Spleen (tissue), 11 donors: Measurements from ENCODE around the gene CD58. TPM values are rescaled to one million over a fixed set of nuclear protein-coding genes. Genes with fewer than 3 reads are reported as not detected.

ENCODE experiments used
- DNase-seq: peaks from one replicate; pipeline ENCODE4 v3.0.0-alpha.2; 2020
- H3K27ac ChIP-seq, 8 donors: fragments of 200-600 bp; sonication (generic) in 7 of 8; 1 replicate in 4 of 8; 2 replicates in 4 of 8; pipeline versions ENCODE4 v1.5.0 to v1.8.0; 2016 to 2021; ENCODE audit warnings: inconsistent platforms in 4 of 8, mild to moderate bottlenecking in 4 of 8, moderate library complexity in 1 of 8
- H3K27me3 ChIP-seq, 7 donors: fragments of 200-600 bp; sonication (generic) in 6 of 7; replicated peaks in 1 of 7; 1 replicate in 4 of 7; 2 replicates in 3 of 7; pipeline versions ENCODE4 v1.5.0 to v1.8.0; 2016 to 2021; ENCODE audit warnings: inconsistent platforms in 3 of 7, mild to moderate bottlenecking in 1 of 7
- H3K36me3 ChIP-seq, 6 donors: fragments of 200-600 bp; sonication (generic) in 5 of 6; 1 replicate in 4 of 6; 2 replicates in 2 of 6; pipeline versions ENCODE4 v1.5.0 to v1.8.0; 2016 to 2021; ENCODE audit warnings: inconsistent platforms in 2 of 6
- H3K4me1 ChIP-seq, 6 donors: fragments of 200-600 bp; sonication (generic) in 5 of 6; 1 replicate in 3 of 6; 2 replicates in 3 of 6; pipeline versions ENCODE4 v1.5.0 to v1.8.0; 2016 to 2021; ENCODE audit warnings: inconsistent platforms in 3 of 6
- H3K4me3 ChIP-seq, 8 donors: fragments of 200-600 bp; sonication (generic) in 7 of 8; 1 replicate in 4 of 8; 2 replicates in 4 of 8; pipeline versions ENCODE4 v1.5.0 to v1.8.0; 2016 to 2021; ENCODE audit warnings: inconsistent platforms in 4 of 8, mild to moderate bottlenecking in 4 of 8, moderate library complexity in 2 of 8
- H3K9me3 ChIP-seq, 8 donors: fragments of 200-600 bp; sonication (generic) in 7 of 8; 1 replicate in 4 of 8; 2 replicates in 4 of 8; pipeline versions ENCODE4 v1.5.0 to v1.8.0; 2016 to 2021; ENCODE audit warnings: inconsistent platforms in 4 of 8
- POLR2A ChIP-seq, 3 donors: fragments of 450-650 bp; IDR thresholded peaks; one replicate each; pipeline ENCODE4 v1.5.1; 2017; ENCODE audit warnings: antibody characterized with exemption in 3 of 3, mild to moderate bottlenecking in 1 of 3
- POLR2AphosphoS5 ChIP-seq, 3 donors: sonication (generic); formaldehyde crosslinking; IDR thresholded peaks; one replicate each; pipeline ENCODE4 v1.5.1; 2017; ENCODE audit warnings: antibody characterized with exemption in 3 of 3
- WGBS, 5 donors: extraction: QIAGEN DNeasy Blood & Tissue Kit in 3 of 5; methylation state at CpG; one replicate each; pipeline versions ENCODE4 v1.1.5 to v1.1.7; 2013 to 2018; 5-methylcytosine and 5-hydroxymethylcytosine counted together
- intact Hi-C: fragments of 100-400 bp; cut with DNase I; formaldehyde crosslinking; loops from one replicate; pipeline ENCODE4 v1.15.0; 2023; ENCODE audit warnings: low total_unique reads
- polyA plus RNA-seq, 3 donors: library from polyadenylated mRNA; stranded (reverse); fragments of 200-250 nt; gene quantifications; one replicate each; pipeline ENCODE4 v1.2.1, GENCODE V29; 2013
- total RNA-seq, 7 donors: library from RNA; depleted of rRNA in 3 of 7; stranded (reverse); fragments of >200 nt in 3 of 7; fragmentation: NEBNext Ultra II Directional in 4 of 7; extraction: Animal tissue kit (Norgen Biotek cat#: 25700) in 4 of 7; gene quantifications; one replicate each; pipeline versions ENCODE4 v1.1.0 to v1.2.1, GENCODE V29; 2016 to 2021
- TF ChIP-seq, protein P1 (sequence below), 11 experiments: fragments of 200-600 bp in 7 of 11; fragments of 450-650 bp in 4 of 11; sonication (generic) in 4 of 11; IDR thresholded peaks in 8 of 11; conservative IDR thresholded peaks in 3 of 11; 1 replicate in 7 of 11; 2 replicates in 4 of 11; pipeline versions ENCODE4 v1.4.0 to v1.8.0; 2016 to 2021; ENCODE audit warnings: antibody characterized with exemption in 11 of 11, inconsistent platforms in 4 of 11, mild to moderate bottlenecking in 1 of 11
- donor health status: healthy with polysubstance abuse.
- donor health status: DM: no; HTN: no; CAD: no; lungs with moderate emphysema.
- donor health status: DM: no; HTN: no; CAD: no.
- donor health status: Bipolar disorder and iron deficiency.
- donor health status: healthy.
- donor health status: DM: no; HTN: no; CAD: no.
- donor health status: DM: yes; HTN: yes; CAD: no.

The CD58 gene
- total and polyA plus RNA-seq, 10 donors = 9.7 to 52.1 (median 30.0) TPM

DNA sequence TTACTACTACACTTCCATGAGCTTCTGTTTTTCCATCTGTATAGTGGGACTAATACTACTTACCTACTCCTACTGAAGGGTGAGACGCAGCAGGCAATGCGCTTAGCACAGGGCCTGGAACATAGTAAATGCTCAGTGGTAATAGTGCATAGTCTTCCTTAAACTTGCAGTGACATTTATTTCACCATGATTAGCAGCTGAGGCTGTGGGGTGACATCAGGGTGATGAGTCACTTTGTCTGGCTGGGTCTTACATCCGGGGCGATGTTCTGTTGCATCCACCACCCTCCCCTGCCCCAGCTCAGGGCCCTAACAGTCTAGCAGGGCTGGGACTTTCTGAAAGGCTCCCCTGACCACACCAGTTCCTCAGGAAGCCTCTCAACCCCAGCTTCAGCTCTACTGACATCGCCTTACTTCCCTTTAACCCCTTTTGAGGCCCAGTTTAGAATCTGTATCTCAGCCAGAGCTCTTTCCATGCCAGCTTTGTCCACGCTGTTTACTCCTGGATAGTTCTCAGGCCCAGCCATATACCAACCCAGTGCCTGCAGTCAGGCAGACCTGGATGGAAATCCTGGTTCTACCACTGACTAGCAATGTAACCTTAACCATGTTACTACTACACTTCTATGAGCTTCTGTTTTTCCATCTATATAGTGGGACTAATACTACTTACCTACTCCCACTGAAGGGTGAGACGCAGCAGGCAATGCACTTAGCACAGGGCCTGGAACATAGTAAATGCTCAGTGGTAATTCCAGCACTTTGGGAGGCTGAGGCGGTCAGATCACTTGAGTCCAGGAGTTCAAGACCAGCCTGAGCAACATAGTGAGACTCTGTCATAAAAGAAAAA, 66.3 kb downstream of the CD58 start:
- WGBS, 5 donors = 36 to 49% (median 42%) methylated on average over 8 of the region's 8 CpGs
- Histone ChIP-seq H3K36me3 (no peaks in the 10 kb centered on the region), H3K27me3 (no peaks in the 10 kb centered on the region), H3K9me3 (no peaks in the 10 kb centered on the region), H3K4me3 (peak overlapping the region in 1 of 8 donors; percentile 47), H3K27ac (peak overlapping the region; percentile 44 to 90 (median 86)), H3K4me1 (peaks cover 4 to 71% (median 46%) of the 10 kb centered on the region in 6 donors)
- TF ChIP-seq, protein P1, sequence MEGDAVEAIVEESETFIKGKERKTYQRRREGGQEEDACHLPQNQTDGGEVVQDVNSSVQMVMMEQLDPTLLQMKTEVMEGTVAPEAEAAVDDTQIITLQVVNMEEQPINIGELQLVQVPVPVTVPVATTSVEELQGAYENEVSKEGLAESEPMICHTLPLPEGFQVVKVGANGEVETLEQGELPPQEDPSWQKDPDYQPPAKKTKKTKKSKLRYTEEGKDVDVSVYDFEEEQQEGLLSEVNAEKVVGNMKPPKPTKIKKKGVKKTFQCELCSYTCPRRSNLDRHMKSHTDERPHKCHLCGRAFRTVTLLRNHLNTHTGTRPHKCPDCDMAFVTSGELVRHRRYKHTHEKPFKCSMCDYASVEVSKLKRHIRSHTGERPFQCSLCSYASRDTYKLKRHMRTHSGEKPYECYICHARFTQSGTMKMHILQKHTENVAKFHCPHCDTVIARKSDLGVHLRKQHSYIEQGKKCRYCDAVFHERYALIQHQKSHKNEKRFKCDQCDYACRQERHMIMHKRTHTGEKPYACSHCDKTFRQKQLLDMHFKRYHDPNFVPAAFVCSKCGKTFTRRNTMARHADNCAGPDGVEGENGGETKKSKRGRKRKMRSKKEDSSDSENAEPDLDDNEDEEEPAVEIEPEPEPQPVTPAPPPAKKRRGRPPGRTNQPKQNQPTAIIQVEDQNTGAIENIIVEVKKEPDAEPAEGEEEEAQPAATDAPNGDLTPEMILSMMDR (IDR thresholded peaks at IDR 0.05 in 8 of 11, conservative IDR thresholded peaks at IDR 0.05 in 3 of 11) = no peak
- TF ChIP-seq POLR2A (IDR thresholded peaks at IDR 0.05) (no peak), POLR2AphosphoS5 (IDR thresholded peaks at IDR 0.05) (peak in 2 of 3 donors; percentile 71 to 82)
- intact Hi-C loops = no loop called here
- DNase-seq = peak; percentile 94

DNA sequence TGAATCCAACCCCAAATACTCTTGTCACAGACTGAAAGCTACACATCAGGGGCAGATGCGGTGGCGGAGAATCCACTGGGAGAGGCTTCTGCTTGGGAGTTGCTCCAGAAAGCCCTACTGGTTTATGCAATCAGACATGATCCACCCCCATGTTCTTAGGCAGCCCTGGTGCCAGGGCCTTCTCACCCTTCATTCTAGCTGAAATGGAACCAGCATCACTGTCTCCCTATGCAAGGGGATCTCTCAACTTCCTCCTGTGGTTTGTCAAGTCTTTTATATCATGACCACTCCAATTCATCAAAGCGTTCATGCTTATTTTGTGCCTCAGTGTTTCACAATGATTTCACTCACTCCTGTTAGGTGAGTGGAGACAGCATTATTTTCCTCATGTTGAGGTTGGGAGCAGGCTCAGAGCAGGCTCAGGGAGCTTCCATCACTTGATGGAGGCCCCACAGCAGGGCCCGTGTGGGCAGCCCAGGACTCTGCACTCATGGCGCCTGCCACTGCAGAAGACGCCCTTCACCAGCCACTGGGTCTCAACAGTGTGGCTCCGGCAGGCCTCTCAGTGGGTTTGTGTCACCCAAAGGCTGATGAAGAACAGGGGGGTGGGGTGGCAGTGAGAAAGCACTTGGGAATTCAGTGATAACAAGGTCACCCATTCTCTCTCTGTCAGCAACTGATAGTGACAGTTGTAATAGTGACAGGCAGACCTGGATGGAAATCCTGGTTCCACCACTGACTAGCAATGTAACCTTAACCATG, 67.1 kb downstream of the CD58 start:
- Histone ChIP-seq H3K27ac (peak overlapping the region; percentile 44 to 90 (median 86)), H3K9me3 (no peaks in the 10 kb centered on the region), H3K27me3 (no peaks in the 10 kb centered on the region), H3K4me1 (peaks cover 4 to 71% (median 41%) of the 10 kb centered on the region in 6 donors), H3K4me3 (peak overlapping the region in 1 of 8 donors; percentile 47), H3K36me3 (no peaks in the 10 kb centered on the region)
- intact Hi-C loops = no loop called here
- peak in 1 of 3 donors; percentile 31 for TF ChIP-seq POLR2AphosphoS5 (IDR thresholded peaks at IDR 0.05)
- no peak for TF ChIP-seq POLR2A (IDR thresholded peaks at IDR 0.05)
- TF ChIP-seq, protein P1 (IDR thresholded peaks at IDR 0.05 in 8 of 11, conservative IDR thresholded peaks at IDR 0.05 in 3 of 11) = no peak
- DNase-seq = peak; percentile 88
- WGBS, 5 donors = 64 to 84% (median 68%) methylated on average over 7 of the region's 7 CpGs

DNA sequence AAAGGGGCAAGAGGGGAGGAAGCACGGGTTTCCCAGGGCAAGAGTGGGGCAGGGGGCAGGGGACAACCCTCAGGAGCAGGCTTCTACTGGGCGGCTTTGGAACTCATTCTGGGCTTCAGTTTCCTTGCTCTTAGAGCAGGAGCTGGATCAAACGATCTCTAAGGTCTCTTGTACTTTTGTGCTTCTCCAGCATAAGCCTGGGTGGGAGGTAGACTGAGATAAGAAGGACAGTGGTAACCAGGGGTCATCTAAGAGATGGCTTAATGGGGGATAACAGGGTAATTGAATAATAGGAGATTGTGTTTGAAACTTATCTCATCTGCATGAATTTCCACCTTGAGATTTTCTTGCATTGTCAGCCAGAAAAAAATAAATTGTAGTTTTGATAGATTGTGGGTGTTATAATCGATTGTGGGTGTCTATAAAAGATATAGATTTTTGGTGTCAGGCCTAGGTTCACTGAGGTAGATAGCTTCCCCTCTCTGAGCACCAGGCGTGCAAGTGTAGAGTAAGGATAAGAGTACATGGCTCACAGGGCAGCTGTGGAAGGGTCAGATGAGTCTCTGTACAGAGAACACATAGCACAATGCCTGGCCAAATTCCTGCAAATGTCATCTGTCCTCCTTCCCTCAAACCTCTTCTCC, 68.0 kb downstream of the CD58 start:
- Histone ChIP-seq H3K27ac (peak overlapping the region; percentile 10 to 90 (median 86)), H3K4me1 (peaks cover 4 to 71% (median 35%) of the 10 kb centered on the region in 6 donors), H3K9me3 (no peaks in the 10 kb centered on the region), H3K4me3 (peak overlapping the region in 1 of 8 donors; percentile 47), H3K27me3 (no peaks in the 10 kb centered on the region), H3K36me3 (no peaks in the 10 kb centered on the region)
- DNase-seq = no peak
- 81 to 86% (median 83%) methylated on average over 5 of the region's 5 CpGs for WGBS, 5 donors
- no peak for TF ChIP-seq POLR2A (IDR thresholded peaks at IDR 0.05)
- TF ChIP-seq POLR2AphosphoS5 (IDR thresholded peaks at IDR 0.05) = no peak
- TF ChIP-seq, protein P1 (IDR thresholded peaks at IDR 0.05 in 8 of 11, conservative IDR thresholded peaks at IDR 0.05 in 3 of 11) = no peak
- intact Hi-C loops = no loop called here
